H1 (cell line): ENCODE measurements around the gene TEX30. TPM values are rescaled to one million over a fixed set of nuclear protein-coding genes. Genes with fewer than 3 reads are reported as not detected.

Experiments
- CTCF ChIA-PET: fragments of 300-600 bp; sonication (Branson Sonifier 250); formaldehyde crosslinking; loops from one replicate; lab custom pipeline; 2021; ENCODE audit not compliant: partially characterized antibody; lab: Charles Lee
- POLR2A ChIA-PET: fragments of 300-600 bp; sonication (Branson Sonifier 250); formaldehyde crosslinking; loops from one replicate; lab custom pipeline; 2021; ENCODE audit warnings: inconsistent platforms; ENCODE audit not compliant: partially characterized antibody; lab: Charles Lee
- DNase-seq, 2 experiments: peaks; one replicate each; pipeline versions ENCODE4 v3.0.0 to v3.0.0-alpha.2; 2010 to 2022; ENCODE audit warnings: low spot score in 2 of 2, low read depth in 1 of 2, mixed read lengths in 1 of 2
- FAIRE-seq: peaks from 2 replicates; lab custom pipeline; 2011; peaks lifted over from hg19 to GRCh38; lab: Jason Lieb, UNC
- H2AFZ ChIP-seq: 2 replicates; pipeline ENCODE4 v1.8.1; 2012; ENCODE audit warnings: low read length, inconsistent platforms
- H2AK5ac ChIP-seq: 2 replicates; pipeline ENCODE4 v1.6.1; 2013; ENCODE audit warnings: low read depth, low read length
- H2BK120ac ChIP-seq: replicated peaks from 2 replicates; pipeline ENCODE3; 2013; ENCODE audit warnings: low read depth, low read length, inconsistent platforms
- H2BK12ac ChIP-seq: 2 replicates; pipeline ENCODE4 v1.6.1; 2013; ENCODE audit warnings: low read depth, low read length
- H2BK15ac ChIP-seq: 2 replicates; pipeline ENCODE4 v1.6.1; 2013; ENCODE audit warnings: low read length
- H2BK20ac ChIP-seq: 2 replicates; pipeline ENCODE4 v1.6.1; 2013; ENCODE audit warnings: low read length
- H2BK5ac ChIP-seq: 2 replicates; pipeline ENCODE4 v1.6.1; 2013; ENCODE audit warnings: low read depth, low read length
- H3K14ac ChIP-seq: 2 replicates; pipeline ENCODE4 v1.6.1; 2013; ENCODE audit warnings: inconsistent platforms; ENCODE audit not compliant: insufficient read length
- H3K18ac ChIP-seq: 2 replicates; pipeline ENCODE4 v1.6.1; 2013; ENCODE audit warnings: low read length; ENCODE audit errors: extremely low read depth
- H3K23ac ChIP-seq: 2 replicates; pipeline ENCODE4 v1.6.1; 2013; ENCODE audit warnings: inconsistent platforms; ENCODE audit not compliant: insufficient read length
- H3K23me2 ChIP-seq: 2 replicates; pipeline ENCODE4 v1.6.1; 2013; ENCODE audit warnings: low read depth, low read length
- H3K27ac ChIP-seq: 2 replicates; pipeline ENCODE4 v1.6.1; 2011; ENCODE audit warnings: low read depth, low read length, inconsistent platforms
- H3K27me3 ChIP-seq, 4 experiments: replicated peaks in 1 of 4; 1 replicate in 1 of 4; 2 replicates in 3 of 4; pipeline versions ENCODE4 v1.6.1 to v1.8.1; 2011 to 2013; ENCODE audit warnings: low read length in 3 of 4, mild to moderate bottlenecking in 3 of 4, inconsistent platforms in 2 of 4, mixed read lengths in 2 of 4, moderate library complexity in 1 of 4; ENCODE audit not compliant: control insufficient read depth in 3 of 4, insufficient read depth in 3 of 4; ENCODE audit errors: extremely low read depth in 1 of 4
- H3K36me3 ChIP-seq, 4 experiments: 2 replicates each; pipeline versions ENCODE4 v1.6.1 to v1.8.1; 2011 to 2013; ENCODE audit warnings: mild to moderate bottlenecking in 4 of 4, low read length in 3 of 4, moderate library complexity in 2 of 4, control low read depth in 1 of 4, inconsistent platforms in 1 of 4; ENCODE audit not compliant: insufficient read depth in 4 of 4, control insufficient read depth in 2 of 4
- H3K4ac ChIP-seq: replicated peaks from 2 replicates; pipeline ENCODE3; 2013; ENCODE audit warnings: low read length, low read depth, mixed read lengths, inconsistent platforms; ENCODE audit not compliant: insufficient read length
- H3K4me1 ChIP-seq, 4 experiments: replicated peaks in 1 of 4; 1 replicate in 1 of 4; 2 replicates in 3 of 4; pipeline versions ENCODE4 v1.6.1 to v1.8.1; 2011 to 2013; ENCODE audit warnings: low read length in 3 of 4, inconsistent platforms in 2 of 4, mixed read lengths in 1 of 4; ENCODE audit not compliant: insufficient read depth in 4 of 4, control insufficient read depth in 3 of 4
- H3K4me2 ChIP-seq, 2 experiments: 2 replicates each; pipeline versions ENCODE4 v1.6.1 to v1.8.1; 2011 to 2013; ENCODE audit warnings: low read depth in 2 of 2, low read length in 2 of 2, control low read depth in 1 of 2, inconsistent platforms in 1 of 2, mild to moderate bottlenecking in 1 of 2; ENCODE audit not compliant: insufficient read depth in 1 of 2
- H3K4me3 ChIP-seq, 4 experiments: fragments of 200-600, 300-600 bp in 1 of 4; sonication (generic), shearing (Covaris generic), sonication (Bioruptor Twin) in 1 of 4; 2 replicates each; pipeline versions ENCODE4 v1.5.1 to v1.8.1; 2011 to 2016; ENCODE audit warnings: low read length in 4 of 4, low read depth in 3 of 4, control low read depth in 2 of 4, inconsistent platforms in 2 of 4, mild to moderate bottlenecking in 2 of 4, mixed read lengths in 1 of 4, moderate library complexity in 1 of 4; ENCODE audit not compliant: insufficient read depth in 2 of 4; ENCODE audit errors: extremely low read depth in 1 of 4
- H3K56ac ChIP-seq: replicated peaks from 2 replicates; pipeline ENCODE3; 2013; ENCODE audit warnings: low read depth, mild to moderate bottlenecking, mixed read lengths, low read length, inconsistent platforms; ENCODE audit not compliant: insufficient read length
- H3K79me1 ChIP-seq: 2 replicates; pipeline ENCODE4 v1.6.1; 2013; ENCODE audit warnings: low read depth, low read length, control low read depth
- H3K79me2 ChIP-seq, 2 experiments: 2 replicates each; pipeline versions ENCODE4 v1.6.1 to v1.8.1; 2012 to 2013; ENCODE audit warnings: low read length in 2 of 2, mild to moderate bottlenecking in 2 of 2, inconsistent platforms in 1 of 2; ENCODE audit not compliant: insufficient read depth in 2 of 2, control insufficient read depth in 1 of 2
- H3K9ac ChIP-seq, 4 experiments: replicated peaks in 1 of 4; 1 replicate in 1 of 4; 2 replicates in 3 of 4; pipeline versions ENCODE4 v1.6.1 to v1.8.1; 2011 to 2013; ENCODE audit warnings: low read depth in 3 of 4, low read length in 3 of 4, control low read depth in 2 of 4, mild to moderate bottlenecking in 2 of 4, moderate library complexity in 2 of 4, inconsistent platforms in 1 of 4; ENCODE audit errors: extremely low read depth in 1 of 4
- H3K9me3 ChIP-seq, 2 experiments: 2 replicates each; pipeline versions ENCODE4 v1.6.1 to v1.8.1; 2012 to 2013; ENCODE audit warnings: mild to moderate bottlenecking in 2 of 2, moderate library complexity in 2 of 2, control low read depth in 1 of 2, inconsistent platforms in 1 of 2, low read depth in 1 of 2, low read length in 1 of 2, mixed read lengths in 1 of 2; ENCODE audit not compliant: insufficient read depth in 2 of 2
- H4K20me1 ChIP-seq, 2 experiments: replicated peaks in 1 of 2; 2 replicates each; pipeline versions ENCODE3 to v1.8.1; 2011 to 2013; ENCODE audit warnings: inconsistent platforms in 2 of 2, low read length in 2 of 2, mild to moderate bottlenecking in 1 of 2; ENCODE audit not compliant: insufficient read depth in 2 of 2, control insufficient read depth in 1 of 2
- H4K5ac ChIP-seq: 2 replicates; pipeline ENCODE4 v1.6.1; 2013; ENCODE audit warnings: low read length, low read depth, mixed read lengths, inconsistent platforms; ENCODE audit not compliant: insufficient read length
- H4K8ac ChIP-seq: 2 replicates; pipeline ENCODE4 v1.8.0; 2013; ENCODE audit warnings: mild to moderate bottlenecking, moderate library complexity, low read length, inconsistent platforms; ENCODE audit not compliant: insufficient read depth; ENCODE audit errors: extremely low read depth
- H4K91ac ChIP-seq: replicated peaks from 2 replicates; pipeline ENCODE3; 2013; ENCODE audit warnings: low read length, mixed read lengths, inconsistent platforms; ENCODE audit not compliant: insufficient read length
- BCL11A ChIP-seq, 2 experiments: IDR thresholded peaks; one replicate each; pipeline ENCODE4 v1.6.1; 2011; ENCODE audit warnings: low read depth in 2 of 2, low read length in 2 of 2, mild to moderate bottlenecking in 2 of 2
- CREB1 ChIP-seq: IDR thresholded peaks from 2 replicates; pipeline ENCODE4 v1.6.1; 2012; ENCODE audit warnings: inconsistent platforms
- FOSL1 ChIP-seq: IDR thresholded peaks from 2 replicates; pipeline ENCODE4 v1.6.1; 2011; ENCODE audit warnings: mild to moderate bottlenecking, low read depth, low read length, moderate library complexity; ENCODE audit not compliant: insufficient read depth
- JUND ChIP-seq: IDR thresholded peaks from 2 replicates; pipeline ENCODE4 v1.6.1; 2011; ENCODE audit warnings: mild to moderate bottlenecking, improper control_type of control experiment, low read length
- MAX ChIP-seq: IDR thresholded peaks from 2 replicates; pipeline ENCODE4 v1.6.1; 2012; ENCODE audit warnings: inconsistent platforms
- NANOG ChIP-seq: IDR thresholded peaks from 2 replicates; pipeline ENCODE4 v1.6.1; 2011; ENCODE audit warnings: low read length, low read depth, mild to moderate bottlenecking, inconsistent platforms; ENCODE audit not compliant: insufficient read depth, poor library complexity, severe bottlenecking
- POLR2AphosphoS5 ChIP-seq: IDR thresholded peaks from 2 replicates; pipeline ENCODE4 v1.6.1; 2011; ENCODE audit warnings: low read depth, low read length
- SIN3A ChIP-seq, 2 experiments: IDR thresholded peaks in 1 of 2; conservative IDR thresholded peaks in 1 of 2; 2 replicates each; pipeline ENCODE4 v1.6.1; 2011 to 2012; ENCODE audit warnings: low read length in 2 of 2, improper control_type of control experiment in 1 of 2, low read depth in 1 of 2, mild to moderate bottlenecking in 1 of 2
- SRF ChIP-seq: IDR thresholded peaks from 2 replicates; pipeline ENCODE4 v1.6.1; 2011; ENCODE audit warnings: mild to moderate bottlenecking, low read depth, low read length, moderate library complexity
- TBP ChIP-seq: IDR thresholded peaks from 2 replicates; pipeline ENCODE4 v1.6.1; 2011; ENCODE audit warnings: low read depth, low read length, improper control_type of control experiment
- YY1 ChIP-seq: IDR thresholded peaks from 2 replicates; pipeline ENCODE4 v1.6.1; 2011; ENCODE audit warnings: low read depth, mild to moderate bottlenecking, low read length
- WGBS, 2 experiments: shearing (Covaris generic) in 1 of 2; methylation state at CpG; one replicate each; pipeline versions ENCODE4 v1.1.6 to v1.1.7; 2013 to 2015; ENCODE audit warnings: low lambda C conversion rate in 2 of 2, mixed read lengths in 2 of 2, inconsistent platforms in 1 of 2, low coverage in 1 of 2, missing lambda C conversion rate in 1 of 2; ENCODE audit not compliant: insufficient replicate concordance in 2 of 2, insufficient coverage in 1 of 2, insufficient read length in 1 of 2; ENCODE audit errors: extremely low coverage in 1 of 2, missing lambda C conversion rate in 1 of 2; 5-methylcytosine and 5-hydroxymethylcytosine counted together
- polyA plus RNA-seq, 7 experiments: library from polyadenylated mRNA; depleted of rRNA in 3 of 7; stranded (reverse) in 5 of 7; unstranded in 2 of 7; fragments of >200 nt in 5 of 7; fragments of 200-250 nt in 2 of 7; gene quantifications; 1 replicate in 5 of 7; 2 replicates in 1 of 7; 4 replicates in 1 of 7; pipeline versions ENCODE4 v1.2.1 to v1.2.3, GENCODE V29; 2011 to 2013; ENCODE audit warnings: missing spikeins in 2 of 7, mixed read lengths in 2 of 7
- total RNA-seq: library from RNA; stranded (reverse); fragmentation: NEBNext Ultra II Directional; extraction: Animal tissue kit (Norgen Biotek cat#: 25700); gene quantifications from 2 replicates; pipeline ENCODE4 v1.2.1, GENCODE V29; 2021
- TF ChIP-seq, protein P1 (sequence below): IDR thresholded peaks from 2 replicates; pipeline ENCODE4 v1.6.1; 2012; ENCODE audit warnings: inconsistent platforms

The TEX30 gene
- total and polyA plus RNA-seq, 2 of the 8 experiments (the other 6 are each of a cell fraction or from before 2014, with no cell fraction given) = 6.5 to 10.3 TPM

DNA sequence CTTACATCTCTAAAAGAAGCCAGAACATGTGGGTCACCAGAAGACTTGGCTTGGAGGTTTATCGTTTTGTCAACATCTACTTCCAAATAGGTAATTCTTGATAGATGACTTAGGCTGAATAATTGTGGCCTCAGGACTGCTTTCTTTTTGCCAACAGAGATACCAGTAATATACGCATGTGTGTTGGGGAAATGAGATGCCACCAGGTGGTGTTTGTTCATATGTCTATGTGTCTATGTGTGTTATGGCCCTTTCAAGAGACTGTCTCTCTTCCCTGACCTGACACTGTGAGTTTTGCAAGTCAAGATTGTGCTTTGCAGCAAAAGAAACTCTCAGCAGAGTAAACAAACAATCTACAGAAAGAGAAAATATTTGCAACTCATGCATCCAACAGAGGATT lies 47.2 kb downstream of the TEX30 start:
- Histone ChIP-seq H2BK15ac (no peak overlapping the region), H4K91ac (no peak overlapping the region), H2AFZ (no peak overlapping the region), H3K9me3 (no peaks in the 10 kb centered on the region), H3K27me3 (no peaks in the 10 kb centered on the region), H3K56ac (no peak overlapping the region), H3K4me2 (no peak overlapping the region), H2BK12ac (no peak overlapping the region), H3K79me2 (no peaks in the 10 kb centered on the region), H3K23ac (no peak overlapping the region), H3K27ac (no peak overlapping the region), H3K4ac (no peak overlapping the region), H2BK5ac (no peak overlapping the region), H4K5ac (no peak overlapping the region), H3K4me1 (no peaks in the 10 kb centered on the region), H2BK120ac (no peak overlapping the region), H3K4me3 (no peak overlapping the region), H2AK5ac (no peak overlapping the region), H3K9ac (no peak overlapping the region), H3K79me1 (no peaks in the 10 kb centered on the region), H3K23me2 (no peaks in the 10 kb centered on the region), H4K8ac (no peak overlapping the region), H3K18ac (no peak overlapping the region), H2BK20ac (no peak overlapping the region), H3K36me3 (no peaks in the 10 kb centered on the region), H3K14ac (no peak overlapping the region), H4K20me1 (no peaks in the 10 kb centered on the region)
- CTCF ChIA-PET = interaction anchor here (0.8 kb wide), 1 partner anchor 258 kb away, joined by 3 read pairs; no protein-coding TSS in a partner anchor
- whole genome bisulfite sequencing, 2 experiments = 100% methylated on average over 2 of the region's 2 CpGs; no CpG with 5 or more reads in 1 of the 2 experiments
- POLR2A ChIA-PET = no interaction called here
- DNase-seq = no peak
- FAIRE-seq = no peak
- TF ChIP-seq NANOG = no peak
- TF ChIP-seq, protein P1, sequence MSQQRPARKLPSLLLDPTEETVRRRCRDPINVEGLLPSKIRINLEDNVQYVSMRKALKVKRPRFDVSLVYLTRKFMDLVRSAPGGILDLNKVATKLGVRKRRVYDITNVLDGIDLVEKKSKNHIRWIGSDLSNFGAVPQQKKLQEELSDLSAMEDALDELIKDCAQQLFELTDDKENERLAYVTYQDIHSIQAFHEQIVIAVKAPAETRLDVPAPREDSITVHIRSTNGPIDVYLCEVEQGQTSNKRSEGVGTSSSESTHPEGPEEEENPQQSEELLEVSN = no peak
- TF ChIP-seq CREB1 = no peak
- TF ChIP-seq BCL11A (IDR thresholded peaks at IDR 0.05; ENCODE audit: low read depth in 2 of 2, low read length in 2 of 2) = no peak
- no peak for TF ChIP-seq FOSL1
- TF ChIP-seq TBP = no peak
- no peak for TF ChIP-seq YY1
- TF ChIP-seq SIN3A (conservative IDR thresholded peaks at IDR 0.05 in 1 of 2, IDR thresholded peaks at IDR 0.05 in 1 of 2; ENCODE audit: low read depth in 1 of 2, low read length in 2 of 2) = no peak
- no peak for TF ChIP-seq SRF
- no peak for TF ChIP-seq MAX
- no peak for TF ChIP-seq POLR2AphosphoS5
- TF ChIP-seq JUND = no peak
